AG04450 (cell line): ENCODE measurements around the gene SMCO4. TPM values are rescaled to one million over a fixed set of nuclear protein-coding genes. Genes with fewer than 3 reads are reported as not detected.

Experiments
- CTCF ChIA-PET: fragments of 300-600, 350-600 bp; formaldehyde crosslinking; extraction: SDS; loops from one replicate; lab custom pipeline; 2022; ENCODE audit warnings: antibody characterized with exemption, inconsistent platforms; lab: Charles Lee
- POLR2A ChIA-PET: fragments of 350-600 bp; formaldehyde crosslinking; extraction: SDS; loops from one replicate; lab custom pipeline; 2021; ENCODE audit warnings: antibody characterized with exemption, inconsistent platforms; lab: Yijun Ruan, JAX
- DNase-seq: peaks from one replicate; pipeline ENCODE4 v3.0.0-alpha.2; 2011; ENCODE audit warnings: low read depth, low spot score
- H3K27ac ChIP-seq: one replicate; pipeline ENCODE4 v1.5.1; 2012; ENCODE audit warnings: low read depth, low read length, control low read depth
- H3K27me3 ChIP-seq: one replicate; pipeline ENCODE4 v1.6.0; 2012; ENCODE audit warnings: low read length; ENCODE audit not compliant: control insufficient read depth, insufficient read depth
- H3K4me3 ChIP-seq: 2 replicates; pipeline ENCODE4 v1.5.1; 2011; ENCODE audit warnings: mild to moderate bottlenecking, low read depth, low read length, control low read depth
- H3K9me3 ChIP-seq: 2 replicates; pipeline ENCODE4 v1.5.1; 2012; ENCODE audit warnings: low read length; ENCODE audit not compliant: control insufficient read depth, insufficient read depth
- polyA plus RNA-seq: library from polyadenylated mRNA; depleted of rRNA; stranded (reverse); fragments of >200 nt; gene quantifications from 2 replicates; pipeline ENCODE4 v1.2.3, GENCODE V29; 2011
- TF ChIP-seq, protein P1 (sequence below): IDR thresholded peaks from 2 replicates; pipeline ENCODE4 v1.5.1; 2011; ENCODE audit warnings: low read depth, low read length, control low read depth, inconsistent platforms

Gene SMCO4
- polyA plus RNA-seq, 1 experiment: 8.6 TPM

DNA sequence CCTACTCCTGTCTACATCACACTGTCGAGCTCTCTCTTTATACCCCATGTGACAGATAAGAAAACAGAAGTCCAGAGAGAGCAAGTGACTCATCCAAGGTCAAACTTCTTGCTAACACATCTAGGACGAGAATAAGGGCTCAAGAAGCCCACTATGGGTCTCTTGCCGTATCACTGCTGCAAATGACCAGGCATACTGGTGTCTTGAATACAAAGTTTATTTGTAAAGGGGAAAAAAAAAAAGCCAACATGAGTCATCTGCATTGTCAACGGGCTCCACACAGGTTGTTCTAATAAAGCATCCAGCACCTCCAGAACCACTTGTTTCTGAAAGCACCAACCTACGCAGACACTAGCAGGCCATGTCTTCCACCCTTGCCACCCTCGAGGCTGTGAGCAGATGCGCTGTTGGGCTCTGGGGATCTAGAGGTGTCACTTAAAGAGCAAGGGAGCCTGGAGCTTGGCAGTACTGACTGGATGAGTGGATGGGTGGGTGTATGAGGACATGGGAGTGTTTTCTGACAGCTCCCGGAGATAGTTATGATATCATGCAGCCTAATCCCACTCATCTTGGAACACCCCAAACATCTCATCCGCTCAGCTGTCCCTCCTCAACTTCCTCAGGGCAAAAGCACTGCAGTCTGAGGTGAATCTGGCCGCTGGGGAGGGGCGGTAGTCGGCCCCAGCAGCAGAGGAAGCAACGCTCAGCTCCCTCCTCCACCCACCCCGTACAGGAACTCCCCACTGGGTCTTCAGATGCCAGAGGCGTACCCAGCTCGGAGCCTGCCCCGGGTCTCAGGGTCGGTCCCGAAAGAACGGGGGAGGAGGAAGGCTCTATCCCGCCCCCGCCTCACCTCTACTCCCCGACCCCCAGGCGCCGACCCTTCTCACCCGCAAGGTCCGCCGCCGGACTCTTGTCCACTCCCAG lies 1.0 kb downstream of the SMCO4 start:
- ChIA-PET POLR2A (interaction anchor here (1.2 to 1.5 kb wide), 2 partner anchors 8 to 12 kb away, joined by 3 to 7 read pairs; no protein-coding TSS in a partner anchor), CTCF (interaction anchor here (0.5 to 3.4 kb wide), 12 partner anchors 12 to 1310 kb away, joined by 3 to 22 read pairs (median 4); no protein-coding TSS in a partner anchor)
- peak overlapping the region; percentile 31 for H3K27ac ChIP-seq
- no peak for DNase-seq
- H3K4me3 ChIP-seq: peak overlapping the region; percentile 70
- peaks cover 12% of the 10 kb centered on the region for H3K27me3 ChIP-seq
- no peaks in the 10 kb centered on the region; the same call in 1 of the 2 replicates for H3K9me3 ChIP-seq
- TF ChIP-seq, protein P1, sequence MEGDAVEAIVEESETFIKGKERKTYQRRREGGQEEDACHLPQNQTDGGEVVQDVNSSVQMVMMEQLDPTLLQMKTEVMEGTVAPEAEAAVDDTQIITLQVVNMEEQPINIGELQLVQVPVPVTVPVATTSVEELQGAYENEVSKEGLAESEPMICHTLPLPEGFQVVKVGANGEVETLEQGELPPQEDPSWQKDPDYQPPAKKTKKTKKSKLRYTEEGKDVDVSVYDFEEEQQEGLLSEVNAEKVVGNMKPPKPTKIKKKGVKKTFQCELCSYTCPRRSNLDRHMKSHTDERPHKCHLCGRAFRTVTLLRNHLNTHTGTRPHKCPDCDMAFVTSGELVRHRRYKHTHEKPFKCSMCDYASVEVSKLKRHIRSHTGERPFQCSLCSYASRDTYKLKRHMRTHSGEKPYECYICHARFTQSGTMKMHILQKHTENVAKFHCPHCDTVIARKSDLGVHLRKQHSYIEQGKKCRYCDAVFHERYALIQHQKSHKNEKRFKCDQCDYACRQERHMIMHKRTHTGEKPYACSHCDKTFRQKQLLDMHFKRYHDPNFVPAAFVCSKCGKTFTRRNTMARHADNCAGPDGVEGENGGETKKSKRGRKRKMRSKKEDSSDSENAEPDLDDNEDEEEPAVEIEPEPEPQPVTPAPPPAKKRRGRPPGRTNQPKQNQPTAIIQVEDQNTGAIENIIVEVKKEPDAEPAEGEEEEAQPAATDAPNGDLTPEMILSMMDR: no peak

DNA sequence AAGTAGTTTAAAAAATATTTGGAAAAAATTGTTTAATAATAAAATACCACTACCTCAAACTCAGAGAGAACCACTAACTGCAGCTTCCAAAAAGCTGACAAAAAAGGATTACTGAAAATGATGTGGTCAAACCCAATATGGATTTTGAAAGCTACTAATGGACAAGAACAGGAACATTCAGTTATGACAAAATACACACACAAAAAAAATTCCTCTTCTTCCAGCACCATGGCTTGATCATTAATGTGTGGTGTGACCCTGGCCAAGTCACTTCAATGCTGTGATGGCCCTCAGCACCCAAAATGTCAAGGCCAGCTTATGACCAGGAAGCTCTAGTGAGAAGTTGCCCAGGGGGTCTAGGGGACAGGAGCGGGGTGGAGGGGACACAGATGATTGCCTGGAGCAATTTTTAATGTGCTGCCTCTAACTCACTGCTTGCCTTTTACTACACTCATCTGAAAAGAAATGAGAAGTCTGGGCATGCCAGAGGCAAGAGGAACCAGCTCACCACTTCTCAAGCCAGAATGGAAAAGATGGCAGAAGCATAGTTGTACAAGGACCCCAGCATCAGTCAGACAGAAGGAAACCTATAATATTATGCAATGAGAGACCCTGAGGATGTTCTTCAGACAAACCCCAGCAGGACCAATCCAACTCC lies 2.2 kb downstream of the SMCO4 start:
- no peak overlapping the region for H3K27ac ChIP-seq
- H3K4me3 ChIP-seq: no peak overlapping the region
- peaks cover 5% of the 10 kb centered on the region for H3K27me3 ChIP-seq
- no peaks in the 10 kb centered on the region; the same call in 1 of the 2 replicates for H3K9me3 ChIP-seq
- TF ChIP-seq, protein P1: no peak
- POLR2A ChIA-PET: no interaction called here
- no peak for DNase-seq
- CTCF ChIA-PET: interaction anchor here (0.7 to 3.4 kb wide), 7 partner anchors 43 to 435 kb away, joined by 3 to 22 read pairs (median 5); no protein-coding TSS in a partner anchor

DNA sequence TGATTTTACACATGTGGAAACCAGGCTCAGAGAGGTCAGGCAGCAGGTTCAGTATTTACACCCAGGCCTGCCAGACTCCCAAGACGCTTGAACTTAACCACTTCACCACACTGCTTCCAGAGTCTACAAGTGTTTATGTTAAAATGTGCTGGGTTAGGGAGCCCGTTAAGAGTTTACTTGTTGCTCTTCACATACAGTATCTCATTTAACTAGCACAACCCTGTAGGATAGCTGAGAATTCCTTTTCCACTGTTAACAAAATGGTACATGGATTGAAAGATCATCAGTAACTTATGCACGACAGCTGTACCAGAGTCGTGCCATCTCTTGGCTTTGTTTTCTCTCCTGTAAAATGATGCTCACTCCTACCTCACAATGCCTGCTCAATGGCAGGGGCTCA lies 2.9 kb downstream of the SMCO4 start:
- no peak overlapping the region for H3K27ac ChIP-seq
- no peak overlapping the region for H3K4me3 ChIP-seq
- ChIA-PET POLR2A (no interaction called here), CTCF (no interaction called here)
- DNase-seq: no peak
- no peaks in the 10 kb centered on the region; the same call in 1 of the 2 replicates for H3K9me3 ChIP-seq
- TF ChIP-seq, protein P1: no peak
- H3K27me3 ChIP-seq: peaks cover 5% of the 10 kb centered on the region

DNA sequence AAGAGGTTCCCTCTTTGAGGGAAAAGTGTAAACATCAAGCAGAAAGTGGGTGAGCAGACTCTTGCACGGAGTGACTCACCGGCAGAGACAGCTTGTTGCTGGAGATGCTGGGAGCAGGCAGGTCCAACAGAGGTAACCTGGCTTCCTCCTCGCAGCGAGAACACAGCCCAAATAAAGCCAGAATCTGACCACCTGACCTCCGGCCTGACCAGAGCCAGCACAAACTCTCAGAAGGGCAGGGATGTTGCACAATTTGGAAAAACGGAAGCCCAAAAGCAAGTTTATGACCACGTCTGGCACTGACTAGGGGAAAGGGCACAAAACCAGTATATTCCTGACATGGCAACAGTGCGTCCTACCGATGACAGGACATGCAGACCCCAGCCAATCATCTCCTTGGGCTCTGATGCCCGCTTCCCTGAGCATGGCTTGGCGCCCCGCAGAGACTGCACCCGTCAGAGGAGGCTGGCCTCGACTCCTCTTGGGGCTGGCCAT lies 5.4 kb downstream of the SMCO4 start:
- Histone ChIP-seq H3K9me3 (no peaks in the 10 kb centered on the region), H3K27ac (no peak overlapping the region), H3K4me3 (no peak overlapping the region), H3K27me3 (no peaks in the 10 kb centered on the region)
- TF ChIP-seq, protein P1: no peak
- ChIA-PET CTCF (interaction anchor here (1.0 to 1.6 kb wide), 2 partner anchors 9 to 301 kb away, joined by 3 to 6 read pairs; no protein-coding TSS in a partner anchor), POLR2A (no interaction called here)
- no peak for DNase-seq
